Loucy (cell line): ENCODE measurements around the gene ABLIM2.

Experiments
- EZH2phosphoT487 ChIP-seq: fragments of 200-600 bp; IDR thresholded peaks from 2 replicates; pipeline ENCODE4 v1.6.1; 2018; ENCODE audit warnings: antibody characterized with exemption, mild to moderate bottlenecking, moderate library complexity, borderline replicate concordance
- TF ChIP-seq, protein P1 (sequence below): fragments of 200-600 bp; sonication (generic); conservative IDR thresholded peaks from 2 replicates; pipeline ENCODE4 v1.5.1; 2014; ENCODE audit warnings: mild to moderate bottlenecking, antibody characterized with exemption, low read length

DNA sequence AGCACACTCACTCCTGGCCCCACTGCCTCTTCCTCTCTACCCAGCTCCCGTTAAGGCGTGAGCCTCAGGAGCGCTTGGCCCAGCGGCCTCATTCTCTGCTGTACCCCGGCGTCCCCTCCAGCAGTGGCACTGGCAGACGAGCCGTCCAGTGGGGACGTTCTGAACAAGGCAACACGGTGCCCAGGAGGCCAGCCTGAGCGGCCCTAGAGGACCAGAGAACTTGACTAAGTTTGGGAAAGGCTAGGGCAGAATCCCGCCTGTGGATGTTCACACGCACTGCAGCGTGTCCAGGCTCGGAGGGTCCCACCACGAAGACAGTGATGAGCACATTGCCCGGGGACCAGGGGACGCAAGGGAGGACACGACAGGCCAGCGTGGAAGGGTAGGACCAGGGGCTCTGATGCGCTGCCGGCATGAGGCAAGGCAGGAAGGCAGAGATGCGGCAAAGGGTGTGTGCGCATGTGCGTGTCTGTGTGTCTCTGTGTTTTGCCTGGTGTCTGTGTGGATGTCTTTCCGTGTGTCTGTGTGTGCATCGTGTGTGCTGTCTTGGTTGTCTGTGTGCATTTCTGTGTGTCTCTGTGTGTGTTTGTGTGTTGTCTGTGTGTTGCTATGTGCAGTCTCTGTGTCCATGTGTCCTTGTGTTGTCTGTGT is 89.4 kb downstream of the ABLIM2 start:
- TF ChIP-seq, protein P1, sequence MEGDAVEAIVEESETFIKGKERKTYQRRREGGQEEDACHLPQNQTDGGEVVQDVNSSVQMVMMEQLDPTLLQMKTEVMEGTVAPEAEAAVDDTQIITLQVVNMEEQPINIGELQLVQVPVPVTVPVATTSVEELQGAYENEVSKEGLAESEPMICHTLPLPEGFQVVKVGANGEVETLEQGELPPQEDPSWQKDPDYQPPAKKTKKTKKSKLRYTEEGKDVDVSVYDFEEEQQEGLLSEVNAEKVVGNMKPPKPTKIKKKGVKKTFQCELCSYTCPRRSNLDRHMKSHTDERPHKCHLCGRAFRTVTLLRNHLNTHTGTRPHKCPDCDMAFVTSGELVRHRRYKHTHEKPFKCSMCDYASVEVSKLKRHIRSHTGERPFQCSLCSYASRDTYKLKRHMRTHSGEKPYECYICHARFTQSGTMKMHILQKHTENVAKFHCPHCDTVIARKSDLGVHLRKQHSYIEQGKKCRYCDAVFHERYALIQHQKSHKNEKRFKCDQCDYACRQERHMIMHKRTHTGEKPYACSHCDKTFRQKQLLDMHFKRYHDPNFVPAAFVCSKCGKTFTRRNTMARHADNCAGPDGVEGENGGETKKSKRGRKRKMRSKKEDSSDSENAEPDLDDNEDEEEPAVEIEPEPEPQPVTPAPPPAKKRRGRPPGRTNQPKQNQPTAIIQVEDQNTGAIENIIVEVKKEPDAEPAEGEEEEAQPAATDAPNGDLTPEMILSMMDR, result no peak
- TF ChIP-seq EZH2phosphoT487, result no peak
